ENCODE data around the gene RFTN1. TPM values are rescaled to one million over a fixed set of nuclear protein-coding genes. Genes with fewer than 3 reads are reported as not detected.

Gene RFTN1
- total and polyA plus RNA-seq, 2 donors (not counting 3 experiments of a cell fraction or from before 2014, with no cell fraction given), result 40.3 to 43.3 TPM

GRCh38 chr3:16487511-16488175, 25.9 kb downstream of the RFTN1 start:
- Histone ChIP-seq H3K4me2 (ENCODE audit: insufficient read depth, low read length) (no peak overlapping the region), H3K36me3 (ENCODE audit: control insufficient read depth in 2 of 2, extremely low read depth in 1 of 2, insufficient read depth in 2 of 2, low read length in 2 of 2) (peaks cover 2 to 3% of the 10 kb centered on the region in 2 experiments), H3K9me1 (replicated peaks; ENCODE audit: control insufficient read depth, extremely low read depth, insufficient read depth, low read length) (no peaks in the 10 kb centered on the region), H3K4me1 (ENCODE audit: control insufficient read depth, extremely low read depth, insufficient read depth, low read length) (peaks cover 30% of the 10 kb centered on the region), H3K9me3 (replicated peaks; ENCODE audit: control insufficient read depth, insufficient read depth, low read length) (no peaks in the 10 kb centered on the region), H3K9ac (replicated peaks; ENCODE audit: extremely low read depth, insufficient read depth, low read length) (no peak overlapping the region), H3K27me3 (ENCODE audit: control insufficient read depth in 2 of 2, insufficient read depth in 2 of 2, low read length in 2 of 2) (no peaks in the 10 kb centered on the region), H3K79me2 (ENCODE audit: control insufficient read depth, insufficient read depth, low read length) (peaks cover 5% of the 10 kb centered on the region), H3K27ac (ENCODE audit: insufficient read depth, low read depth, low read length) (no peak overlapping the region), H4K20me1 (replicated peaks; ENCODE audit: control insufficient read depth, extremely low read depth, insufficient read depth, low read length) (no peaks in the 10 kb centered on the region), H2AFZ (ENCODE audit: low read depth, low read length) (no peak overlapping the region), H3K4me3 (replicated peaks in 1 of 3; ENCODE audit: insufficient read depth in 1 of 3, low read depth in 1 of 3, low read length in 3 of 3) (no peak overlapping the region)
- TF ChIP-seq, protein P1, sequence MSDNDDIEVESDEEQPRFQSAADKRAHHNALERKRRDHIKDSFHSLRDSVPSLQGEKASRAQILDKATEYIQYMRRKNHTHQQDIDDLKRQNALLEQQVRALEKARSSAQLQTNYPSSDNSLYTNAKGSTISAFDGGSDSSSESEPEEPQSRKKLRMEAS (IDR thresholded peaks at IDR 0.05; ENCODE audit: insufficient read depth, insufficient read length), result no peak
- TF ChIP-seq GATA2 (IDR thresholded peaks at IDR 0.05; ENCODE audit: insufficient read depth, insufficient read length, low read depth, low read length) (no peak), MYC (IDR thresholded peaks at IDR 0.05; ENCODE audit: low read depth, low read length) (no peak), POLR2A (IDR thresholded peaks at IDR 0.05; ENCODE audit: low read depth, low read length) (no peak), POLR2AphosphoS5 (IDR thresholded peaks at IDR 0.05; ENCODE audit: insufficient read depth, low read depth, low read length) (no peak), FOS (IDR thresholded peaks at IDR 0.05; ENCODE audit: borderline replicate concordance, insufficient read depth, low read length) (no peak), JUN (IDR thresholded peaks at IDR 0.05; ENCODE audit: borderline replicate concordance, insufficient read depth, insufficient read length, low read depth) (no peak), EZH2 (IDR thresholded peaks at IDR 0.05; ENCODE audit: borderline replicate concordance, low read depth, low read length, severe bottlenecking) (no peak)
- TF ChIP-seq, protein P2, sequence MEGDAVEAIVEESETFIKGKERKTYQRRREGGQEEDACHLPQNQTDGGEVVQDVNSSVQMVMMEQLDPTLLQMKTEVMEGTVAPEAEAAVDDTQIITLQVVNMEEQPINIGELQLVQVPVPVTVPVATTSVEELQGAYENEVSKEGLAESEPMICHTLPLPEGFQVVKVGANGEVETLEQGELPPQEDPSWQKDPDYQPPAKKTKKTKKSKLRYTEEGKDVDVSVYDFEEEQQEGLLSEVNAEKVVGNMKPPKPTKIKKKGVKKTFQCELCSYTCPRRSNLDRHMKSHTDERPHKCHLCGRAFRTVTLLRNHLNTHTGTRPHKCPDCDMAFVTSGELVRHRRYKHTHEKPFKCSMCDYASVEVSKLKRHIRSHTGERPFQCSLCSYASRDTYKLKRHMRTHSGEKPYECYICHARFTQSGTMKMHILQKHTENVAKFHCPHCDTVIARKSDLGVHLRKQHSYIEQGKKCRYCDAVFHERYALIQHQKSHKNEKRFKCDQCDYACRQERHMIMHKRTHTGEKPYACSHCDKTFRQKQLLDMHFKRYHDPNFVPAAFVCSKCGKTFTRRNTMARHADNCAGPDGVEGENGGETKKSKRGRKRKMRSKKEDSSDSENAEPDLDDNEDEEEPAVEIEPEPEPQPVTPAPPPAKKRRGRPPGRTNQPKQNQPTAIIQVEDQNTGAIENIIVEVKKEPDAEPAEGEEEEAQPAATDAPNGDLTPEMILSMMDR (IDR thresholded peaks at IDR 0.05; ENCODE audit: extremely low read depth in 1 of 2, insufficient read depth in 1 of 2, low read depth in 1 of 2, low read length in 2 of 2), result no peak
- BruUV-seq (replicated peaks), result no TSS peak
- POLR2A ChIA-PET, result no interaction called here
- FAIRE-seq, result no peak
- intact Hi-C loops (cut with micrococcal nuclease) (no loop called here), dilution Hi-C loops (cut with MboI; ENCODE audit: extremely low pct_ligation_motif_present, low sequenced_read_pairs) (no loop called here)
- DNase-seq (ENCODE audit: low read depth, low spot score), result no peak
- CTCF ChIA-PET, result interaction anchor here (1.2 to 1.5 kb wide), 2 partner anchors 8 to 11 kb away, joined by 3 to 4 read pairs; no protein-coding TSS in a partner anchor
